ENCODE measurements around the gene TBL3. TPM values are rescaled to one million over a fixed set of nuclear protein-coding genes. Genes with fewer than 3 reads are reported as not detected.

Gene TBL3
- total and polyA plus RNA-seq, 2 of the 8 experiments (the other 6 are each of a cell fraction or from before 2014, with no cell fraction given): 65.8 to 137 TPM

GRCh38 chr16:1938316-1938715, 33.5 kb upstream of the TBL3 start (continued):
- TF ChIP-seq HDAC2 (IDR thresholded peaks at IDR 0.05; ENCODE audit: borderline replicate concordance in 1 of 2, low read depth in 2 of 2, low read length in 2 of 2) (no peak), PHF8 (conservative IDR thresholded peaks at IDR 0.05; ENCODE audit: low read depth, low read length) (no peak), NRF1 (IDR thresholded peaks at IDR 0.05; ENCODE audit: low read depth, low read length) (no peak), TAF7 (optimal IDR thresholded peaks at IDR 0.05; ENCODE audit: borderline replicate concordance, low read depth, low read length) (no peak), KDM5A (IDR thresholded peaks at IDR 0.05; ENCODE audit: low read length) (no peak), HDAC6 (IDR thresholded peaks at IDR 0.05; ENCODE audit: low read depth, low read length) (no peak), ATF3 (IDR thresholded peaks at IDR 0.05; ENCODE audit: insufficient read depth, low read depth, low read length) (no peak)

Data from H1 (cell line).